K562 (cell line): ENCODE results near the gene PDE8A. TPM values are rescaled to one million over a fixed set of nuclear protein-coding genes. Genes with fewer than 3 reads are reported as not detected.

Source experiments
- ATAC-seq: fragments of 200-7000 bp; cut with Tn5 transposase; 3 replicates; pipeline ENCODE4 v1.9.1; 2020; ENCODE audit warnings: moderate library complexity
- BruUV-seq: library from RNA; stranded (reverse); fragments of 400-500 nt; replicated peaks from 2 replicates; lab custom pipeline; 2021; lab: Mats Ljungman, UMichigan
- CTCF ChIA-PET: fragments of 300-600 bp; formaldehyde crosslinking; extraction: SDS; loops from one replicate; lab custom pipeline; 2021; ENCODE audit warnings: low intra/inter-chr PET ratio; lab: Yijun Ruan, JAX
- POLR2A ChIA-PET: fragments of 300-600, 350-650 bp; sonication (Branson Sonifier 250); formaldehyde crosslinking; extraction: SDS; loops from one replicate; lab custom pipeline; 2021; ENCODE audit warnings: antibody characterized with exemption, inconsistent platforms; lab: Yijun Ruan, JAX
- DNase-seq, 4 experiments: peaks; one replicate each; pipeline versions ENCODE4 v3.0.0 to v3.0.0-alpha.2; 2011 to 2018; ENCODE audit warnings: low spot score in 3 of 4, mixed read lengths in 3 of 4; ENCODE audit errors: extremely low read depth in 1 of 4
- FAIRE-seq: peaks from 2 replicates; lab custom pipeline; 2011; peaks lifted over from hg19 to GRCh38; lab: Jason Lieb, UNC
- H2AFZ ChIP-seq: 2 replicates; pipeline ENCODE4 v1.6.0; 2011; ENCODE audit warnings: low read depth, low read length, control low read depth, inconsistent platforms
- H3K27ac ChIP-seq: fragments of 200-600 bp; 3 replicates; pipeline ENCODE4 v1.8.0; 2011; ENCODE audit warnings: low read depth, mild to moderate bottlenecking, control low read depth, inconsistent platforms, low read length, moderate library complexity, mixed read lengths; ENCODE audit errors: extremely low read depth
- H3K27me3 ChIP-seq, 2 experiments: fragments of 300-600 bp in 1 of 2; 2 replicates in 1 of 2; 3 replicates in 1 of 2; pipeline versions ENCODE4 v1.6.0 to v1.8.0; 2011; ENCODE audit warnings: inconsistent platforms in 2 of 2, low read length in 2 of 2, mild to moderate bottlenecking in 1 of 2, mixed read lengths in 1 of 2, moderate library complexity in 1 of 2; ENCODE audit not compliant: control insufficient read depth in 2 of 2, insufficient read depth in 2 of 2
- H3K36me3 ChIP-seq: fragments of 300-600 bp; 3 replicates; pipeline ENCODE4 v1.8.0; 2011; ENCODE audit warnings: mild to moderate bottlenecking, low read length, inconsistent platforms; ENCODE audit not compliant: control insufficient read depth, insufficient read depth
- H3K4me1 ChIP-seq, 2 experiments: fragments of 200-600 bp in 1 of 2; replicated peaks in 1 of 2; 2 replicates in 1 of 2; 3 replicates in 1 of 2; pipeline versions ENCODE4 v1.5.1 to v1.8.0; 2011; ENCODE audit warnings: inconsistent platforms in 2 of 2, low read length in 2 of 2, mild to moderate bottlenecking in 1 of 2, mixed read lengths in 1 of 2, moderate library complexity in 1 of 2; ENCODE audit not compliant: control insufficient read depth in 2 of 2, insufficient read depth in 2 of 2
- H3K4me2 ChIP-seq: 2 replicates; pipeline ENCODE4 v1.6.1; 2011; ENCODE audit warnings: low read length, control low read depth, inconsistent platforms, mixed read lengths; ENCODE audit not compliant: insufficient read depth
- H3K4me3 ChIP-seq: fragments of 200-600 bp; sonication (generic), shearing (Covaris generic); 2 replicates; pipeline ENCODE4 v1.5.1; 2016; ENCODE audit warnings: control low read depth, inconsistent platforms
- H3K79me2 ChIP-seq: fragments of 200-600 bp; 3 replicates; pipeline ENCODE4 v1.8.0; 2011; ENCODE audit warnings: low read length, inconsistent platforms; ENCODE audit not compliant: control insufficient read depth, insufficient read depth
- H3K9ac ChIP-seq, 2 experiments: 2 replicates each; pipeline versions ENCODE4 v1.6.0 to v1.6.1; 2011; ENCODE audit warnings: low read depth in 2 of 2, low read length in 2 of 2, control low read depth in 1 of 2, inconsistent platforms in 1 of 2, mild to moderate bottlenecking in 1 of 2, mixed read lengths in 1 of 2; ENCODE audit not compliant: insufficient read depth in 1 of 2
- H3K9me1 ChIP-seq: one replicate; pipeline ENCODE4 v1.6.0; 2011; ENCODE audit warnings: inconsistent platforms, mild to moderate bottlenecking, low read length, moderate library complexity; ENCODE audit not compliant: control insufficient read depth, insufficient read depth
- H3K9me3 ChIP-seq: replicated peaks from 2 replicates; pipeline ENCODE4 v1.5.1; 2011; ENCODE audit warnings: low read depth, low read length, inconsistent platforms; ENCODE audit not compliant: control insufficient read depth, insufficient read depth
- H4K20me1 ChIP-seq: replicated peaks from 2 replicates; pipeline ENCODE4 v1.6.1; 2011; ENCODE audit warnings: low read length, inconsistent platforms, mixed read lengths; ENCODE audit not compliant: control insufficient read depth, insufficient read depth
- ATF1 ChIP-seq, 2 experiments: fragments of 450-650 bp in 1 of 2; IDR thresholded peaks; 2 replicates each; pipeline ENCODE4 v1.6.1; 2016; ENCODE audit warnings: missing compliant biosample characterization in 1 of 2, missing genetic modification characterization in 1 of 2
- ATF7 ChIP-seq: fragments of 450-650 bp; IDR thresholded peaks from 2 replicates; pipeline ENCODE4 v1.7.1; 2014; ENCODE audit warnings: mild to moderate bottlenecking, moderate library complexity
- CREM ChIP-seq: IDR thresholded peaks from 2 replicates; pipeline ENCODE4 v1.6.1; 2014; ENCODE audit warnings: antibody characterized with exemption, low read depth
- EP300 ChIP-seq: IDR thresholded peaks from 2 replicates; pipeline ENCODE4 v1.6.1; 2012; ENCODE audit warnings: low read length, improper control_type of control experiment
- ESRRA ChIP-seq: fragments of 450-650 bp; IDR thresholded peaks from 2 replicates; pipeline ENCODE4 v1.6.1; 2014; ENCODE audit warnings: low read depth, mild to moderate bottlenecking, moderate library complexity, borderline replicate concordance
- MTA3 ChIP-seq: fragments of 450-650 bp; formaldehyde crosslinking; IDR thresholded peaks from 2 replicates; pipeline ENCODE4 v1.6.1; 2017; ENCODE audit warnings: mild to moderate bottlenecking, borderline replicate concordance
- TRIM24 ChIP-seq, 2 experiments: fragments of 450-650 bp; IDR thresholded peaks; 2 replicates each; pipeline ENCODE4 v1.6.1; 2016
- ZEB2 ChIP-seq: fragments of 450-650 bp; IDR thresholded peaks from 2 replicates; pipeline ENCODE4 v1.6.1; 2016
- ZFPM2 ChIP-seq: fragments of 250-450 bp; sonication (Bioruptor Pico); IDR thresholded peaks from 2 replicates; pipeline ENCODE4 v1.5.1; 2022; ENCODE audit warnings: mild to moderate bottlenecking
- ZZZ3 ChIP-seq: fragments of 450-650 bp; IDR thresholded peaks from 2 replicates; pipeline ENCODE4 v1.6.1; 2016; ENCODE audit warnings: antibody characterized with exemption, mild to moderate bottlenecking, moderate library complexity
- WGBS: fragments of 100-300 bp; shearing (Covaris generic); methylation state at CpG from one replicate; pipeline ENCODE4 v1.1.6; 2016; ENCODE audit warnings: low coverage, mixed read lengths; ENCODE audit not compliant: insufficient coverage; ENCODE audit errors: missing lambda C conversion rate; 5-methylcytosine and 5-hydroxymethylcytosine counted together
- in situ Hi-C: fragments of 300-500 bp; cut with MboI; formaldehyde crosslinking; loops from 4 replicates; pipeline ENCODE4 v1.15.0; 2018; ENCODE audit warnings: inconsistent platforms, mixed read lengths
- intact Hi-C: fragments of 100-400 bp; cut with micrococcal nuclease; formaldehyde crosslinking; loops from 2 replicates; pipeline ENCODE4 v1.14.2; 2022
- polyA plus RNA-seq, 8 experiments: library from polyadenylated mRNA; depleted of rRNA in 4 of 8; stranded (reverse) in 5 of 8; unstranded in 3 of 8; fragments of >200 nt; fragmentation: Nextera tagmentation in 2 of 8; fragmentation: Illumina TruSeq in 1 of 8; extraction: Ambion mirVana in 2 of 8; extraction: Trizol in 1 of 8; gene quantifications; 2 replicates each; pipeline versions ENCODE4 v1.2.1 to v1.2.3, GENCODE V29; 2011 to 2014; ENCODE audit warnings: inconsistent platforms in 1 of 8, missing spikeins in 1 of 8
- total RNA-seq, 7 experiments: library from RNA; depleted of rRNA in 6 of 7; stranded (reverse); fragments of >200 nt in 6 of 7; fragmentation: Illumina TruSeq in 2 of 7; extraction: Trizol in 2 of 7; gene quantifications; 2 replicates each; pipeline versions ENCODE4 v1.2.1 to v1.2.3, GENCODE V29; 2011 to 2021; ENCODE audit warnings: low replicate concordance in 1 of 7
- TF ChIP-seq, protein P1 (sequence below): IDR thresholded peaks from 3 replicates; pipeline ENCODE4 v1.6.1; 2011; ENCODE audit warnings: borderline replicate concordance, mild to moderate bottlenecking; ENCODE audit not compliant: insufficient read length, insufficient read depth
- TF ChIP-seq, protein P2 (sequence below): fragments of 450-650 bp; IDR thresholded peaks from 2 replicates; pipeline ENCODE4 v1.6.1; 2017; ENCODE audit warnings: mild to moderate bottlenecking, moderate library complexity
- TF ChIP-seq, protein P3 (sequence below), 2 experiments: fragments of 450-650 bp in 1 of 2; sonication (generic) in 1 of 2; formaldehyde crosslinking in 1 of 2; IDR thresholded peaks in 1 of 2; conservative IDR thresholded peaks in 1 of 2; 2 replicates each; pipeline versions ENCODE4 v1.6.1 to v1.8.1; 2016 to 2023; ENCODE audit warnings: mild to moderate bottlenecking in 2 of 2, moderate library complexity in 2 of 2, inconsistent platforms in 1 of 2, missing genetic modification reagents in 1 of 2
- TF ChIP-seq, protein P4 (sequence below), 2 experiments: fragments of 250-450 bp in 1 of 2; fragments of 450-650 bp in 1 of 2; sonication (Bioruptor Pico) in 1 of 2; IDR thresholded peaks; 2 replicates each; pipeline versions ENCODE4 v1.6.1 to v1.8.0; 2016 to 2021; ENCODE audit warnings: mild to moderate bottlenecking in 2 of 2, moderate library complexity in 2 of 2, missing compliant biosample characterization in 1 of 2, missing genetic modification characterization in 1 of 2
- TF ChIP-seq, protein P5 (sequence below): fragments of 450-650 bp; IDR thresholded peaks from 2 replicates; pipeline ENCODE4 v1.6.1; 2016; ENCODE audit warnings: mild to moderate bottlenecking

The PDE8A gene
- total and polyA plus RNA-seq, 9 of the 15 experiments (the other 6 are each of a cell fraction or from before 2014, with no cell fraction given): 5.9 to 40.3 (median 19.8) TPM

DNA sequence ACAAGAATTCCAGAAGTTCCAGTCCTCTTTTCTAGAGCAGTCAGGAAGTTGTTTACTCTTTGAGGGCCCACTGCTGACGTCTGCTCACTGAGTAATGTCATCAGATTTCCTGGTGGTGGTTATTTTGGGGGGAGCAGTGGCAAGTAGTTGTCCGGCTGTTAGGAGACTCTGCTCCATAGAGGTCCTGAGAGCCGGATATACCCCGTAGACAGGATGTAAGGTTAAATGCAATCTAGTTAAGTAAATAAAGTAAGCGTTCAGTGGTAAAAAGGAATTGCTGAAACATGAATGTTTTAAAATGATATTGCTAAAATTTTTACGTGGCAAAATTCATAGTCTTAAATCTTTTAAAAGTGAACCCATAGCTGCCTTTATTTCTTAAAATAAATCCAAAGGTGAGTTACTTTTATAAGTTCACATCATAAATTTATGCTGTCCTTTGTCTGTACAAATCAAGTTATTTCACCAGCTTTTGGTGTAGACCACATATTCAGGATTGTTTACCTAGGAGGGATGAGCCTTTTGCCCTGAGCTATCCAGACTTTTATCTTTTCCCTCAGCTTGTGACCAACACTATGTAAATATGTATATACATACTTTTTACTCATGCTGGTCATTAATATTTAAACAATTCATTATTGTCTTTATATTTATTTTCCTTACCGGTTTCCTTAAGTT, 65.8 kb downstream of the PDE8A start:
- CTCF ChIA-PET: no interaction called here
- Histone ChIP-seq H3K4me2 (peak overlapping the region; percentile 42), H2AFZ (no peak overlapping the region), H3K9ac (peak overlapping the region in 1 of 2 experiments; percentile 45; a peak in 2 of 4 replicates), H3K9me3 (no peaks in the 10 kb centered on the region), H3K4me3 (no peak overlapping the region), H3K4me1 (peaks cover 0 to 26% of the 10 kb centered on the region in 2 experiments; a peak in 3 of 5 replicates), H3K27me3 (no peaks in the 10 kb centered on the region), H3K79me2 (peaks cover 78% of the 10 kb centered on the region), H4K20me1 (no peaks in the 10 kb centered on the region), H3K27ac (peak overlapping the region; percentile 49), H3K36me3 (no peaks in the 10 kb centered on the region), H3K9me1 (no peaks in the 10 kb centered on the region)
- peak in 3 of 4 experiments; percentile 26 to 72 (median 61) for DNase-seq
- intact Hi-C loops: loop anchor here (10.0 kb wide), 1 partner anchor 163 kb away; the partner anchor contains the start of gene SLC28A1
- peak; percentile 60 for FAIRE-seq
- WGBS: 3% methylated on average over 7 of the region's 7 CpGs
- in situ Hi-C loops: no loop called here
- TSS peak; percentile 61 for BruUV-seq
- peak; percentile 90 for ATAC-seq
- POLR2A ChIA-PET: interaction anchor here (0.6 to 1.2 kb wide), 7 partner anchors 11 to 97 kb away, joined by 3 to 4 read pairs (median 3); no protein-coding TSS in a partner anchor
- TF ChIP-seq TRIM24 (IDR thresholded peaks at IDR 0.05): no peak
- TF ChIP-seq ESRRA: no peak
- TF ChIP-seq, protein P1, sequence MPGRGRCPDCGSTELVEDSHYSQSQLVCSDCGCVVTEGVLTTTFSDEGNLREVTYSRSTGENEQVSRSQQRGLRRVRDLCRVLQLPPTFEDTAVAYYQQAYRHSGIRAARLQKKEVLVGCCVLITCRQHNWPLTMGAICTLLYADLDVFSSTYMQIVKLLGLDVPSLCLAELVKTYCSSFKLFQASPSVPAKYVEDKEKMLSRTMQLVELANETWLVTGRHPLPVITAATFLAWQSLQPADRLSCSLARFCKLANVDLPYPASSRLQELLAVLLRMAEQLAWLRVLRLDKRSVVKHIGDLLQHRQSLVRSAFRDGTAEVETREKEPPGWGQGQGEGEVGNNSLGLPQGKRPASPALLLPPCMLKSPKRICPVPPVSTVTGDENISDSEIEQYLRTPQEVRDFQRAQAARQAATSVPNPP: no peak
- TF ChIP-seq, protein P2, sequence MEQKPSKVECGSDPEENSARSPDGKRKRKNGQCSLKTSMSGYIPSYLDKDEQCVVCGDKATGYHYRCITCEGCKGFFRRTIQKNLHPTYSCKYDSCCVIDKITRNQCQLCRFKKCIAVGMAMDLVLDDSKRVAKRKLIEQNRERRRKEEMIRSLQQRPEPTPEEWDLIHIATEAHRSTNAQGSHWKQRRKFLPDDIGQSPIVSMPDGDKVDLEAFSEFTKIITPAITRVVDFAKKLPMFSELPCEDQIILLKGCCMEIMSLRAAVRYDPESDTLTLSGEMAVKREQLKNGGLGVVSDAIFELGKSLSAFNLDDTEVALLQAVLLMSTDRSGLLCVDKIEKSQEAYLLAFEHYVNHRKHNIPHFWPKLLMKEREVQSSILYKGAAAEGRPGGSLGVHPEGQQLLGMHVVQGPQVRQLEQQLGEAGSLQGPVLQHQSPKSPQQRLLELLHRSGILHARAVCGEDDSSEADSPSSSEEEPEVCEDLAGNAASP: 0 out of 2 replicates have a peak, but pooled peaks have one; percentile 16
- no peak for TF ChIP-seq MTA3
- TF ChIP-seq ZZZ3: no peak
- TF ChIP-seq ATF7: peak; percentile 71
- TF ChIP-seq ATF1 (CRISPR knock-in tag; IDR thresholded peaks at IDR 0.05): no peak
- TF ChIP-seq ATF1 (tag; IDR thresholded peaks at IDR 0.05): peak; percentile 82
- TF ChIP-seq, protein P3, sequence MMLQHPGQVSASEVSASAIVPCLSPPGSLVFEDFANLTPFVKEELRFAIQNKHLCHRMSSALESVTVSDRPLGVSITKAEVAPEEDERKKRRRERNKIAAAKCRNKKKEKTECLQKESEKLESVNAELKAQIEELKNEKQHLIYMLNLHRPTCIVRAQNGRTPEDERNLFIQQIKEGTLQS (IDR thresholded peaks at IDR 0.05): peak; percentile 74; the same call in 1 of the 2 replicates
- TF ChIP-seq, protein P3 (CRISPR knock-in tag; conservative IDR thresholded peaks at IDR 0.05): no peak
- no peak for TF ChIP-seq ZEB2
- TF ChIP-seq ZFPM2 (CRISPR knock-in tag): no peak
- TF ChIP-seq, protein P4, sequence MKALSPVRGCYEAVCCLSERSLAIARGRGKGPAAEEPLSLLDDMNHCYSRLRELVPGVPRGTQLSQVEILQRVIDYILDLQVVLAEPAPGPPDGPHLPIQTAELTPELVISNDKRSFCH (CRISPR knock-in tag; IDR thresholded peaks at IDR 0.05): no peak
- TF ChIP-seq, protein P4 (tag; IDR thresholded peaks at IDR 0.05): no peak
- TF ChIP-seq, protein P5, sequence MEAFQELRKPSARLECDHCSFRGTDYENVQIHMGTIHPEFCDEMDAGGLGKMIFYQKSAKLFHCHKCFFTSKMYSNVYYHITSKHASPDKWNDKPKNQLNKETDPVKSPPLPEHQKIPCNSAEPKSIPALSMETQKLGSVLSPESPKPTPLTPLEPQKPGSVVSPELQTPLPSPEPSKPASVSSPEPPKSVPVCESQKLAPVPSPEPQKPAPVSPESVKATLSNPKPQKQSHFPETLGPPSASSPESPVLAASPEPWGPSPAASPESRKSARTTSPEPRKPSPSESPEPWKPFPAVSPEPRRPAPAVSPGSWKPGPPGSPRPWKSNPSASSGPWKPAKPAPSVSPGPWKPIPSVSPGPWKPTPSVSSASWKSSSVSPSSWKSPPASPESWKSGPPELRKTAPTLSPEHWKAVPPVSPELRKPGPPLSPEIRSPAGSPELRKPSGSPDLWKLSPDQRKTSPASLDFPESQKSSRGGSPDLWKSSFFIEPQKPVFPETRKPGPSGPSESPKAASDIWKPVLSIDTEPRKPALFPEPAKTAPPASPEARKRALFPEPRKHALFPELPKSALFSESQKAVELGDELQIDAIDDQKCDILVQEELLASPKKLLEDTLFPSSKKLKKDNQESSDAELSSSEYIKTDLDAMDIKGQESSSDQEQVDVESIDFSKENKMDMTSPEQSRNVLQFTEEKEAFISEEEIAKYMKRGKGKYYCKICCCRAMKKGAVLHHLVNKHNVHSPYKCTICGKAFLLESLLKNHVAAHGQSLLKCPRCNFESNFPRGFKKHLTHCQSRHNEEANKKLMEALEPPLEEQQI: no peak
- peak; percentile 77 for TF ChIP-seq EP300
- TF ChIP-seq CREM: peak; percentile 90
